C4-2B (cell line): Measurements from ENCODE around the gene SLC29A4.
"Not testable (repeated sequence)": the region's sequence is repeated elsewhere in the genome, so short reads cannot be mapped to it uniquely, and the experiment has no call there.

ENCODE experiments used
- H3K27ac ChIP-seq: fragments of 450-650 bp; 2 replicates; pipeline ENCODE4 v1.5.1; 2017
- ZFX ChIP-seq: fragments of 450-650 bp; IDR thresholded peaks from 2 replicates; pipeline ENCODE4 v1.6.1; 2017
- TF ChIP-seq, protein P1 (sequence below): fragments of 450-650 bp; conservative IDR thresholded peaks from 2 replicates; pipeline ENCODE4 v1.5.1; 2017; ENCODE audit warnings: mild to moderate bottlenecking

SLC29A4 gene

DNA sequence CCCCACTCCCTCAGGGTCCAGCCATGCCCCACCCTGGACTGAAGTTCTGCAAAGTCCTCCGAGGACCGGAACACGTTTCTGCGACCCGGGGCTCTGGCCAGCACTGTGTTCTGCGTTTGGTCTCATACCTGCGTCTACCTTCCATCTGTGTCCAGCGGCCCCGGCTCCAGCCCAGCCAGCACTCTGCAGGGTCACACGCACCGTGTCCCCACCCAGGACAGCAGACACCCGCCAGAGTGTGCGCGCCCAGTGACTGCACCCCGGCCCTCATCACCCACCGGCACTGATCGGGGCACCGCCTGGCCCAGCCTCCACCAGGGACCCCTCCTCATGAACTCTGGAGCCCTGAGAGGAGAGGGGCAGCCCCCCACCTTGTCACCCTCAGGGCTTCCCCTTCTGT, 20.3 kb downstream of the SLC29A4 start:
- TF ChIP-seq, protein P1, sequence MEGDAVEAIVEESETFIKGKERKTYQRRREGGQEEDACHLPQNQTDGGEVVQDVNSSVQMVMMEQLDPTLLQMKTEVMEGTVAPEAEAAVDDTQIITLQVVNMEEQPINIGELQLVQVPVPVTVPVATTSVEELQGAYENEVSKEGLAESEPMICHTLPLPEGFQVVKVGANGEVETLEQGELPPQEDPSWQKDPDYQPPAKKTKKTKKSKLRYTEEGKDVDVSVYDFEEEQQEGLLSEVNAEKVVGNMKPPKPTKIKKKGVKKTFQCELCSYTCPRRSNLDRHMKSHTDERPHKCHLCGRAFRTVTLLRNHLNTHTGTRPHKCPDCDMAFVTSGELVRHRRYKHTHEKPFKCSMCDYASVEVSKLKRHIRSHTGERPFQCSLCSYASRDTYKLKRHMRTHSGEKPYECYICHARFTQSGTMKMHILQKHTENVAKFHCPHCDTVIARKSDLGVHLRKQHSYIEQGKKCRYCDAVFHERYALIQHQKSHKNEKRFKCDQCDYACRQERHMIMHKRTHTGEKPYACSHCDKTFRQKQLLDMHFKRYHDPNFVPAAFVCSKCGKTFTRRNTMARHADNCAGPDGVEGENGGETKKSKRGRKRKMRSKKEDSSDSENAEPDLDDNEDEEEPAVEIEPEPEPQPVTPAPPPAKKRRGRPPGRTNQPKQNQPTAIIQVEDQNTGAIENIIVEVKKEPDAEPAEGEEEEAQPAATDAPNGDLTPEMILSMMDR = no peak
- TF ChIP-seq ZFX = no peak
- H3K27ac ChIP-seq = no peak overlapping the region

DNA sequence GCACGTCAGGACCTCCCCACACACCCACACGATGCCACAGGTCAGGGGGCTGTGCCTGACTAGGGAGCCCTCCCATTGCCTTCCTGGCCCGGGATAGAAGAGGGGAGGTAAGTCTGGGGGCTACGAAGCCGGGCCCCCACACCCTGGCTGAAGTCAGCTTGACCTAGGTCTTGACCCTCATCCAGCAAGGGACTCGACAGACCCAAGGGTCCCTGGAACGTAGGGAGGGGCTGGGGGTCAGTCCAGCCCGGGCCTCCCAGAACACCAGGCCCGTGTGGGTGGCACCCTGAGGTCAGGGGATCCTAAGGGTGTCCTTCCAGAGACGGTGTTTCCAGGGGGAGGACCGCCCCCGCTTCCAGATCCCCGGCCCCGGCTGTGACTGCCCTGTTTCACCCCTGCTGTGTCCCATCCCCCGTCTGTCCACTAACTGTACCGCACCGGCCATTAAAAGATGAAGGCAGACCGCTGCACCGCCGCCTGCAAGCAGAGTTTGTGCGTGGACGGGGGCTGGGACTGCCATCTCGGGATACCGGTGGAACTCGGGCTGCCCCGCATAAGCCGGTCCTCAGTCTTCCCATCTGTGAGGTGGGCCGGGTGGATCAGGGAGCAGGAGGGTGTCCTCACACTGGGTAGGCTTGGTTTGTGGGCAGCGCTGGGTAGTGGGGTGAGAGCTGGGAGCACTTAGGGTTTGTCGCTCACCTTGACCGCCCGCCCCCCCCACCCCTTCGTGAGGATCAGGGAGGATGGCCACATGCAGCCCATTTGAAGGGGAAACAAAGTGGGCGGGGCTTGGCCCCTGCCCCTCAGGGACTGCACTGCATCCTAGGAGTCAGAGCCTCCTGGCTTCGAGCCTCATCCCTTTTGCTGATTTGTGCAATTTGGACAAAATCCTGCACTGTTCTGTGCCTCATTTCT, 21.1 kb downstream of the SLC29A4 start:
- H3K27ac ChIP-seq = no peak overlapping the region
- TF ChIP-seq, protein P1 = no peak
- TF ChIP-seq ZFX = no peak

DNA sequence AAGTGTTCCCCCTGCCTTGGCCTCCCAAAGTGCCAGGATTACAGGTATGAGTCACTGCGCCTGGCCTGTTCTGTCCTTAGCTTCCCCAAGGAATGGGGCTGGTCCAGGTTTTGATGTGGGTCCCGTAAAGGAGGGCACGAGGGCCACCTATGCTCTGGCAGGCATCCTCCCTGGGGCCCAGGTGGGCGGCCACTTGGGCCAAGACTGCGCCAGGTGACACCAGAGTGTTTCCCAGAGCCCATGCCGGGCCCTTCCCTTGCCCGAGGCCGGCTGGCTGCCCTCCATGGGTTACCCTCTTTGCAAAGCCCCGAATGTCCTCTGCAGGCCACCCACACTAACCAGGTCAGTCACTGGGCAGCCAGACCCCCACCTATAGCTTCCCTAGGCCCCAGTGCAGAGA, 22.3 kb downstream of the SLC29A4 start:
- H3K27ac ChIP-seq = not testable (repeated sequence)

DNA sequence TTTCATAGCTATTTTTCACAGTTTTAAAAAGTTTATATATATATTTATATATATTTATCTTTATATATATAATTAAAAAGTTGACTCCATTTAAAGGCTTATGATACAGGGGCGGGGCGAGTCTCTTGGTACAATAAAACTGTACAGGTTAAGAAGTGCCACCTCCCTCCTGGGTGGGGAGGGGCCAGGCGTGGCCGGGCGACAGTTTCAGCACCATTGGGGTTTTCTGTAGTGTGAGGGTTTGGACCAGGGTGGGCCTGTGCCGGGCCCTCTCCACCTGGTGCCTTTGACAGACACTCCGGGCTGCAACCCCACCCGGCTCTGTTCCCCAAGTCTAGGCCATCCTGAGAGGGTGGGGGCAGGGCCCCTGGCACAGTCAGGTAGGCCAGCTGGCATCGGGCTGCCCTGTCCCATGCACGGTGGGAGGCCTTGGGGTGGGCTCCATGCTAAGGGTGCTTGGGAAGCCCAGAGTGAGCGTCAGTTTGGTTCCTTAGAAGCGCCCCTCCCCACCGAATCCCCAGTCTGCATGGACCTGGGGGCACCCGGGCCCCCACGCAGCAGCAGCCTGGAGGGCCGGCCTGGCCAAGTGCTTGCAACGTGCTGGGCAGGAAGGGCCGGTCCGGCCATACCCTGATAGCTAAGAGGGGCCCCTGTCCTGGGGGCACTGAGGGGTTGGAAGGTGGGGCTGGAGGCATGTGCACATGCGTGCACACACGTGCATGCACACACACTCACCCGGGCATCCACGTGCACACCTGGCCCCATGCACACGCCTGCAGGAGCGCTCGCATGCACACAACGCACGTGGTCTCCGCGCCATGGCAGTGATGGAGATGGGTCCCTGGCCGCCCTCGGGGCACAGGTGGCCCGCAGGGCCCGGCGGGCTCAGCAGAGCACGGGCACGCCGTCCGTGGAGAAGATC, 24.7 kb downstream of the SLC29A4 start:
- H3K27ac ChIP-seq = not testable (repeated sequence)

DNA sequence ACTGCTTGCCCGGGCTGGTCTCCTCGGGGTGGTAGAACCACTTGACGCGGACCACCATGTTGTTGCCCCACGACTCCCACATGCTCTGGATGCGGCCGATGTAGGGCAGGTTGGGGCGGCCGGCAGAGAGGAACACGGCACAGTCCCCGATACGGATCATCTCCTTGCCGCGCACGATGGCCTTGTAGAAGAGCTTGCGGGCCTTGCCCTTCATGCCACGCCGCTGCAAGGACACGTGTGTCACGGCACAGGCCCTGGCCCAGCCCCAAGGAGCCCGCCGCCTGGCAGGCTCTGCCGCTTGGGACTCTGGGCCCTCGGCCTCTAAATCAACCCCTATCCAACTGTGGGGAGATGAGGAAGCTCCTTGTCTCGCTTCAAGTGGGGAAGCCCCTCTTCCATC, 26.4 kb downstream of the SLC29A4 start:
- no peak overlapping the region for H3K27ac ChIP-seq
- no peak for TF ChIP-seq ZFX
- TF ChIP-seq, protein P1 = no peak

DNA sequence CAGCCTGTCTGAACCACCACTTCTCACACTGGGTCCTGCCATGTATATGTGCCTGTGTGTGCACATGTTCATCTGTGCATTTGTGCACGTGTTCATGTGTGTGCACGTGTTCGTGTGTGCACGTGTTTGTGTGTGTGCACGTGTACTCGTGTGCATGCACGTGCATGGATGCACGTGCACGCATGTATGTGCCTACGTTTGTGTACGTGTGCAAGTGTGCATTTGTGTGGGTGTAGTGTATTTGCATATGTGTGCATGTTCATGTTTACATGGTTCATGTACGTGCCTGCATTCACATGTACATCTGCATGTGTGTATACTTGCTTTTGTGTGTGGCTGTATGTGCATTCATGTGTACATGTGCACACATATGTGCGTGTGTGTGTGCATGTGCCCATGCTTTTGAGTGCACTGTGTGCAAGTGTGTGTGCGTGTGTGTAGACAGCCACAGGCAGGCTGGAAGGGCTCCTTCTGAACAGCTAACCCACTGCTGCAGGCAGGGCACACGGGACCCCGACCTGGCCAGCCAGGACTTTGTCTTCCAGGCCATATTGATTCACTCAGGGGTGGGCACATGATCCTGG, 28.2 kb downstream of the SLC29A4 start:
- no peak for TF ChIP-seq ZFX
- TF ChIP-seq, protein P1 = no peak

DNA sequence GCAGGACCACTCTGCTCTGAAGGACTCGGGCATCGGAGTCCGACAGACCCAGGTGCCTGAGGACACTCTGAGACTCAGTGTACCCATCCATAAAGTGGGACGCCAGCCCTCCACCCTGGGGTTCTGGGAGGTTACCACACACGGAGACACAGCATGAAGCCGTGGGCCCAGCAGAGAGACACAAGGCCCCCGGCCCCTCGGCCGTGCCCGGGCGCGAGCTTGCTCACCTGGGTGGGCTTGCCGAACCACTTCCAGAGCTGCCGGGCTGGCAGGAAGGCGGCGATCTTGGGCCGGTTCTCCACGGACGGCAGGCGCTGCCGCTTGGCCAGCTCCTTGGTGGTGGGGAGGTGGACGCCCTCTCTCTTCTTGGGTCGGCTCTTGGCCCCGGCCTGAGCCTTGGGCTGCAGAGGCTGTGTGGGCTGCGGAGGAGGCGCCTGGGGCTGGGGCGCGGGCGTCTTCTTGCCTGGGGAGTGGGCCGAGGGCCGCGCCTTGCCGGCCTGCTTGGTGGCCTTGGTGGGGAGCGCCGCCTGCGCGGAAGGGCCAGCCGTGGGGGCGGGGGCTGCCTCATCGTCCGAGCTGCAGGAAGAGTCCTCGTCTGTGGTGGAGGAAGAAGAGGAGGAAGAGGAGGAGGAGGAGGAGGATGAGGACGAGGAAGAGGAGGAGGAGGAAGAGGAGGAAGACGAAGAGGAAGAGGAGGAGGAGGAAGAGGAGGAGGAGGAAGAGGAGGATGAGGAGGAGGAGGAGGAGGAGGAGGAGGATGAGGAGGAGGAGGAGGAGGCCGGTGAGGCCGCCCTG, 29.7 kb downstream of the SLC29A4 start:
- not testable (repeated sequence) for H3K27ac ChIP-seq

More for the DNA sequence above, 28.2 kb downstream of the SLC29A4 start:
- H3K27ac ChIP-seq = no peak overlapping the region

DNA sequence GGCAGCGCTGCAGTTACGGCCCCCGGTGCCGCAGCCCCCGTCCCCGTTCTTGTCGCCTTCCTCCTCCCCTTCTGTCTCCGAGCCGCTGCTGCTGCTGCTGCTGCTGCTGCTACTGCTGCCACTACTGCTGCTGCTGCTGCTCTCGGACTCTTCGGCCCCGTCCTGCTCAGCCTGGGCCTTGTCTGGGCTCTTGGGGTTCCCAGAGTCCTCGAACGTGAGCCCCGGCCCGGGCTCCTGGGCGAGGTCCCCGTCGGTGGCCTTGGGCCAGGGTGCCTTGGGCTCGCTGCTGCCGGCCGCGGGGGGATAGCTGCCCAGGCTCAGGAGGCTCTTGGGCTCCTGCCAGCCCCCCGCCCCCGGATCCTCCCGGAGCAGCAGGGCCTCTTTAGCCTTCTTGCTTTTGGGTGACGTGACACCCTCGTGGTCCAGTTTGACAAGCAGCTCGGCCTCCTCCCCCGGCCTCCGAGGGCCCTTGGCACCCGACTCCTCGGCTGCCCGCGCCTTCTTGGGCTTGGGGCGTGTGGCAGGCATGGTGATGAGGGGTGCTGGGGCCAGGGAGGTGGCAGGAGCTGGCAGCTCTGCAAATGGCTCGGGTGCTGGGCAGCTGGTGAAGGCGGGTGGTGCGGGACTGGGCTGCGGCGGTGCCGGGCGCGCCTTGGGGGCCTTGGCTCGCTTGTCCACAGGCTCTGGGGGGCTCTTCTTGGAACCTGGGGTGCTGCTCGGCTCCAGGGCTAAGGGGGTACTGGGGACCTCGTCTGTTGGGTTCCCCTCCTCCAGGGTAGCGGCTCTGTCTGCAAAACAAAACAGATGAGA, 30.5 kb downstream of the SLC29A4 start:
- not testable (repeated sequence) for H3K27ac ChIP-seq
